A549 (cell line): Measurements from ENCODE around the gene RNF215.

Source experiments
- CEBPB ChIP-seq, 2 experiments: fragments of >200 bp in 1 of 2; sonication (Bioruptor Twin) in 1 of 2; formaldehyde crosslinking in 1 of 2; IDR thresholded peaks; 2 replicates each; pipeline ENCODE4 v1.6.1; 2012 to 2016
- POLR2A ChIP-seq: IDR thresholded peaks from 2 replicates; pipeline ENCODE4 v1.6.1; 2012; ENCODE audit warnings: mild to moderate bottlenecking, low read length
- TF ChIP-seq, protein P1 (sequence below): IDR thresholded peaks from 2 replicates; pipeline ENCODE4 v1.6.1; 2012

DNA sequence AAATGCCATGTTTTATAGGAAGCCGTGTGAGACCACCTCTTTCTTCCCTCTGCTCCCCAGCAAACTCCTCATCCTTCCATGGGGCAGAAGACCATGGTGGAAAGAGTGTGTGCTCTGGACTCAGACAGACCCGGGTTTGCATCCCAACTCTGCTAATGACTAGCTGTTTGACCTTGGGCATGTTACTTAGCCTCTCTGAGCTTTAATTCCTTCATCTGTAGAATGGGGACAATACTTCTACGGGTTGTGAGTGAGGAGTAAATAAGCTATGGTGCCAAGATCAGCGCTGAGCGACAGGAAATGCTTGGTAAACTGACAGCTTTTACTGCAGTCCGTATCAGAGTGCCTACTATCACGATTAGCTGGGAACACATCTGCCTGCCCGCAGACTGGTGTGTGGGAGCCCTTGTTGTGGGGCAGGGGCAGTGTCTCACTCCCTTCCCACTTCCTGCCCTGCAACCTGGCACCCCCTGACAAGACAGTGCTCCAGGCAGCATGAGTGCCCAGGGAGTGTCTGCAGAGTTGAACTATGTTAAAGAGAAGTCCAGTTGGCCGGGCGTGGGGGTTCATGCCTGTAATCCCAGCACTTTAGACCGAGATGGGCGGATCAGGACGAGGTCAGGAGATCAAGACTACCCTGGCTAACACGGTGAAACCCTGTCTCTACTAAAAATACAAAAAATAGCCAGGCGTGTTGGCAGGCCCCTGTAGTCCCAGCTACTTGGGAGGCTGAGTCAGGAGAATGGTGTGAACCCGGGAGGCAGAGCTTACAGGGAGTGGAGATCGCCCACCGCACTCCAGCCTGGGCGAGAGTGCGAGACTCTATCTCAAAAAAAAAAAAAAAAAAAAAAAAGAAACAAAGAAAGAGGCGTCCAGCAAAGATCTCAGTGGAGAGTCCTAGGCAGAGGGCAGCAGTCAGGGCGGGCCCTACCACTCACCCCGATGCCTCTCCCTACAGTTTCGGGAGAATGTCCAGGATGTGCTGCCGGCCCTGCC, 11.8 kb upstream of the RNF215 start:
- TF ChIP-seq CEBPB (IDR thresholded peaks at IDR 0.05) (no peak), POLR2A (no peak)
- TF ChIP-seq, protein P1, sequence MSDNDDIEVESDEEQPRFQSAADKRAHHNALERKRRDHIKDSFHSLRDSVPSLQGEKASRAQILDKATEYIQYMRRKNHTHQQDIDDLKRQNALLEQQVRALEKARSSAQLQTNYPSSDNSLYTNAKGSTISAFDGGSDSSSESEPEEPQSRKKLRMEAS = no peak
